GM21367 (cell line): Measurements from ENCODE around the gene JAK2.

ENCODE experiments used
- ATAC-seq: cut with Tn5 transposase; IDR thresholded peaks from one replicate; pipeline ENCODE4 v1.9.1; 2021; ENCODE audit not compliant: unreplicated experiment

JAK2 gene

GRCh38 chr9:5140151-5140550 lies 155.1 kb downstream of the JAK2 start:
- no peak for ATAC-seq

DNA sequence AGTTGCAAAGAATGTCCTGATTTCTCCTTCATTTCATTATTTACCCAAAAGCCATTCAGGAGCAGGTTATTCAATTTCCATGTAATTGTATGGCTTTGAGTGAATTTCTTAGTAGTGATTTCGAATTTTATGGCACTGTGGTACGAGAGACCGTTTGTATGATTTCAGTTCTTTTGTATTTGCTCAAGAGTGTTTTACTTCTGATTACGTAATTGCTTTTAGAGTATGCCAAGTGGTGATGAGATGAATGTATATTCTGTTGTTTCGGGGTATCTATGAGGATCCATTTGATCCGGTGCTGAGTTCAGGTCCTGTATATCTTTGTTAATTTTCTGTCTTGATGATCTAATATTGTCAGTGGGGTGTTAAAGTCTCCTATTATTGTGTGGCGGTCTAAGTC lies 159.1 kb downstream of the JAK2 start:
- ATAC-seq, result no peak

GRCh38 chr9:5146241-5146640 lies 161.2 kb downstream of the JAK2 start:
- ATAC-seq, result no peak
